ENCODE measurements around the gene DLX4. TPM values are rescaled to one million over a fixed set of nuclear protein-coding genes. Genes with fewer than 3 reads are reported as not detected.

The DLX4 gene
- polyA plus RNA-seq, 1 donor from 2014 or later: not detected

DNA sequence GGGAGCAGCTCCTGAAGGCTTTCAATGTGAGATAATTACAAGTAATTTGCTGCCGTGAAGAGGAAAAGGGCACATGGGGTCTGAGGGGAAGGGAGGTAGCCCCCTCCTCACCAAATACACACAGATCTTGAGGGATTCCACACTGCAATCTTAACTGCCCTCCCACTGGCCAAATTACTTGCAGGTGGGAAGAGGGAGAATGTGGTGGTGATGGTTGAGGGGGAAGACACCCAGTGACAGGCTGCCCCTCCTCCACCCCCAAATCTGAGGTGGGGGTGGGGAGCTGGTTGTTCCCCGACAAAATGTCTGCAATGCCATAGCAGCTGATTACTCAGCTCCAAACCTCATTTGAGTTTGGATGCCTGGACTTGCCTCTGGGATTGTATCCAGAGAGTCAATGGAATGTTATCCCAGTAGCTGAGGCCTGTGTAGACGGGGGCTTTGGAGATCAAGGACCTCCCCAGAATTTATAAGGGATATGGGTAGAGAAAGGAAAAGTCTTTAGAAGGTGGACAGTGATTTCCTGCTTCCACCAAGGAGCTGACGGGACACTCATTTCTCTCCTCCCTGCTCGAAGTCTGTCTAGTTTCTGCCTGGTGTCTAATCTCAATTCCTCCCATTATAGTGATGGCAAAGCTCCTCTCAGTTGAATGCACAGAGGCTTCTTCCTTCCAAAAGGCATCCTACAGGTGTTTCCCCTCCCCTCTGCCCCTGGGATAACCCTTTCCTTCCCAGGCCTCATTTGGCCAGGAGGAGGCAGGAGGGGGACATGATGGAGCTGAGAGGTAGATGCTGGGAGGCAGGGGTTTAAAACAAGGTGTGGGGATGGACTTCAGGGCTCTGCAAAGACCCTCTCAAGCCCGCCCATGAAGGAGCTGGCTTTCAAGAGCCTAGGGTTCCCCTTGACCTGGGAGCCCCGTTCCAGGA lies 8.7 kb downstream of the DLX4 start:
- Histone ChIP-seq H3K79me2 (replicated peaks; ENCODE audit: insufficient read depth, low read length) (no peaks in the 10 kb centered on the region), H3K9me3 (ENCODE audit: low read length) (no peaks in the 10 kb centered on the region), H4K20me1 (ENCODE audit: insufficient read depth) (no peaks in the 10 kb centered on the region), H3F3A (ENCODE audit: insufficient read depth, low read length, poor library complexity, severe bottlenecking) (no peaks in the 10 kb centered on the region), H2AFZ (ENCODE audit: low read depth, low read length) (no peak overlapping the region), H3K9me2 (ENCODE audit: insufficient read depth, low read length) (no peaks in the 10 kb centered on the region), H3K27me3 (ENCODE audit: insufficient read depth, low read depth, low read length) (peaks cover 34% of the 10 kb centered on the region), H3K9ac (ENCODE audit: low read length) (no peak overlapping the region), H3K4me3 (ENCODE audit: low read length) (no peak overlapping the region), H3K27ac (ENCODE audit: low read length) (no peak overlapping the region), H3K36me3 (ENCODE audit: insufficient read depth, low read length) (no peaks in the 10 kb centered on the region), H3K4me2 (ENCODE audit: low read length) (no peak overlapping the region)
- TF ChIP-seq POLR2AphosphoS5 (IDR thresholded peaks at IDR 0.05): no peak
- no peak for TF ChIP-seq SMC3 (conservative IDR thresholded peaks at IDR 0.05; ENCODE audit: poor library complexity)
- no peak for TF ChIP-seq EZH2 (IDR thresholded peaks at IDR 0.05; ENCODE audit: borderline replicate concordance, insufficient read depth, low read length, poor library complexity, severe bottlenecking)
- TF ChIP-seq, protein P1, sequence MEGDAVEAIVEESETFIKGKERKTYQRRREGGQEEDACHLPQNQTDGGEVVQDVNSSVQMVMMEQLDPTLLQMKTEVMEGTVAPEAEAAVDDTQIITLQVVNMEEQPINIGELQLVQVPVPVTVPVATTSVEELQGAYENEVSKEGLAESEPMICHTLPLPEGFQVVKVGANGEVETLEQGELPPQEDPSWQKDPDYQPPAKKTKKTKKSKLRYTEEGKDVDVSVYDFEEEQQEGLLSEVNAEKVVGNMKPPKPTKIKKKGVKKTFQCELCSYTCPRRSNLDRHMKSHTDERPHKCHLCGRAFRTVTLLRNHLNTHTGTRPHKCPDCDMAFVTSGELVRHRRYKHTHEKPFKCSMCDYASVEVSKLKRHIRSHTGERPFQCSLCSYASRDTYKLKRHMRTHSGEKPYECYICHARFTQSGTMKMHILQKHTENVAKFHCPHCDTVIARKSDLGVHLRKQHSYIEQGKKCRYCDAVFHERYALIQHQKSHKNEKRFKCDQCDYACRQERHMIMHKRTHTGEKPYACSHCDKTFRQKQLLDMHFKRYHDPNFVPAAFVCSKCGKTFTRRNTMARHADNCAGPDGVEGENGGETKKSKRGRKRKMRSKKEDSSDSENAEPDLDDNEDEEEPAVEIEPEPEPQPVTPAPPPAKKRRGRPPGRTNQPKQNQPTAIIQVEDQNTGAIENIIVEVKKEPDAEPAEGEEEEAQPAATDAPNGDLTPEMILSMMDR (IDR thresholded peaks at IDR 0.05; ENCODE audit: poor library complexity, severe bottlenecking): no peak
- no peak for TF ChIP-seq RAD21 (conservative IDR thresholded peaks at IDR 0.05)
- TF ChIP-seq, protein P2, sequence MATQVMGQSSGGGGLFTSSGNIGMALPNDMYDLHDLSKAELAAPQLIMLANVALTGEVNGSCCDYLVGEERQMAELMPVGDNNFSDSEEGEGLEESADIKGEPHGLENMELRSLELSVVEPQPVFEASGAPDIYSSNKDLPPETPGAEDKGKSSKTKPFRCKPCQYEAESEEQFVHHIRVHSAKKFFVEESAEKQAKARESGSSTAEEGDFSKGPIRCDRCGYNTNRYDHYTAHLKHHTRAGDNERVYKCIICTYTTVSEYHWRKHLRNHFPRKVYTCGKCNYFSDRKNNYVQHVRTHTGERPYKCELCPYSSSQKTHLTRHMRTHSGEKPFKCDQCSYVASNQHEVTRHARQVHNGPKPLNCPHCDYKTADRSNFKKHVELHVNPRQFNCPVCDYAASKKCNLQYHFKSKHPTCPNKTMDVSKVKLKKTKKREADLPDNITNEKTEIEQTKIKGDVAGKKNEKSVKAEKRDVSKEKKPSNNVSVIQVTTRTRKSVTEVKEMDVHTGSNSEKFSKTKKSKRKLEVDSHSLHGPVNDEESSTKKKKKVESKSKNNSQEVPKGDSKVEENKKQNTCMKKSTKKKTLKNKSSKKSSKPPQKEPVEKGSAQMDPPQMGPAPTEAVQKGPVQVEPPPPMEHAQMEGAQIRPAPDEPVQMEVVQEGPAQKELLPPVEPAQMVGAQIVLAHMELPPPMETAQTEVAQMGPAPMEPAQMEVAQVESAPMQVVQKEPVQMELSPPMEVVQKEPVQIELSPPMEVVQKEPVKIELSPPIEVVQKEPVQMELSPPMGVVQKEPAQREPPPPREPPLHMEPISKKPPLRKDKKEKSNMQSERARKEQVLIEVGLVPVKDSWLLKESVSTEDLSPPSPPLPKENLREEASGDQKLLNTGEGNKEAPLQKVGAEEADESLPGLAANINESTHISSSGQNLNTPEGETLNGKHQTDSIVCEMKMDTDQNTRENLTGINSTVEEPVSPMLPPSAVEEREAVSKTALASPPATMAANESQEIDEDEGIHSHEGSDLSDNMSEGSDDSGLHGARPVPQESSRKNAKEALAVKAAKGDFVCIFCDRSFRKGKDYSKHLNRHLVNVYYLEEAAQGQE (IDR thresholded peaks at IDR 0.05; ENCODE audit: borderline replicate concordance): no peak
- no peak for TF ChIP-seq MXI1 (conservative IDR thresholded peaks at IDR 0.05; ENCODE audit: poor library complexity, severe bottlenecking)
- TF ChIP-seq TAF1 (IDR thresholded peaks at IDR 0.05; ENCODE audit: low read depth): no peak
- TF ChIP-seq EP300 (conservative IDR thresholded peaks at IDR 0.05; ENCODE audit: poor library complexity, severe bottlenecking): no peak

DNA sequence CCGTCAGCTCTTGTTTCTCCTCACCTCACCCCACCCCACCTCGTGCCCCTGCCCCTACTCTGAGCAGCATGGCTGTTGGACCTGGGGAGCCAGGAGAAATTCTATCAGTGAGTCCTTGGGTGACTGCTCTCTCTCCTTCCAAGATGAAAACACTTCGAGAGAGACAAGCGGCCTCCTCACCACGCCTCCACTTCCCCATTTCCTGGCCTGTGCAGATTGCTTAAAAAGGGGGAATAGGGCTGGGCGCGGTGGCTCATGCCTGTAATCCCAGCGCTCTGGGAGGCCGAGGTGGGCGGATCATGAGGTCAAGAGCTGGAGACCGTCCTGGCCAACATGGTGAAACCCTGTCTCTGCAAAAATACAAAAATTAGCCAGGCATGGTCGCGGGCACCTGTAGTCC lies 9.5 kb downstream of the DLX4 start:
- H3K4me3 ChIP-seq (ENCODE audit: low read length): no peak overlapping the region
- H3K9me3 ChIP-seq (ENCODE audit: low read length): no peaks in the 10 kb centered on the region
- H3K4me2 ChIP-seq (ENCODE audit: low read length): no peak overlapping the region
- no peaks in the 10 kb centered on the region for H3F3A ChIP-seq (ENCODE audit: insufficient read depth, low read length, poor library complexity, severe bottlenecking)
- H4K20me1 ChIP-seq (ENCODE audit: insufficient read depth): no peaks in the 10 kb centered on the region
- no peak overlapping the region for H3K9ac ChIP-seq (ENCODE audit: low read length)
- H3K9me2 ChIP-seq (ENCODE audit: insufficient read depth, low read length): no peaks in the 10 kb centered on the region
- no peak overlapping the region for H2AFZ ChIP-seq (ENCODE audit: low read depth, low read length)
- no peaks in the 10 kb centered on the region for H3K79me2 ChIP-seq (replicated peaks; ENCODE audit: insufficient read depth, low read length)
- H3K36me3 ChIP-seq (ENCODE audit: insufficient read depth, low read length): no peaks in the 10 kb centered on the region
- peaks cover 26% of the 10 kb centered on the region for H3K27me3 ChIP-seq (ENCODE audit: insufficient read depth, low read depth, low read length)
- TF ChIP-seq, protein P1 (IDR thresholded peaks at IDR 0.05; ENCODE audit: poor library complexity, severe bottlenecking): no peak
- TF ChIP-seq, protein P2 (IDR thresholded peaks at IDR 0.05; ENCODE audit: borderline replicate concordance): no peak
- TF ChIP-seq EZH2 (IDR thresholded peaks at IDR 0.05; ENCODE audit: borderline replicate concordance, insufficient read depth, low read length, poor library complexity, severe bottlenecking): no peak
- no peak for TF ChIP-seq RAD21 (conservative IDR thresholded peaks at IDR 0.05)
- H3K27ac ChIP-seq (ENCODE audit: low read length): no peak overlapping the region
